MV-4-11 (cell line): Measurements from ENCODE around the gene HTR6.
"Not testable (repeated sequence)": the region's sequence is repeated elsewhere in the genome, so short reads cannot be mapped to it uniquely, and the experiment has no call there.

ENCODE experiments used
- DNase-seq: peaks from one replicate; lab custom pipeline; 2025; lab: John Stamatoyannopoulos, UW

Gene HTR6

GRCh38 chr1:19664453-19665185 is at the start of gene HTR6:
Gene HTR6 (plus strand): TSS chr1:19664875. CDS start chr1:19665754, 879 bp downstream.
- DNase-seq: no peak

- no peak for DNase-seq
Measured at GRCh38 chr1:19615438-19615837, 49.2 kb upstream of the HTR6 start.

- DNase-seq: no peak
Measured at GRCh38 chr1:19616489-19616888, 48.2 kb upstream of the HTR6 start.

- no peak for DNase-seq
Measured at GRCh38 chr1:19617376-19617775, 47.3 kb upstream of the HTR6 start.

GRCh38 chr1:19618428-19618827 is 46.2 kb upstream of the HTR6 start:
- no peak for DNase-seq

GRCh38 chr1:19619697-19620384 is 44.8 kb upstream of the HTR6 start:
- DNase-seq: no peak

GRCh38 chr1:19620786-19621185 is 43.9 kb upstream of the HTR6 start:
- DNase-seq: no peak

GRCh38 chr1:19621274-19621950 is 43.3 kb upstream of the HTR6 start:
- no peak for DNase-seq

- no peak for DNase-seq
Measured at GRCh38 chr1:19622204-19622603, 42.5 kb upstream of the HTR6 start.

- no peak for DNase-seq
Measured at GRCh38 chr1:19623523-19623922, 41.2 kb upstream of the HTR6 start.

GRCh38 chr1:19625291-19625937 is 39.3 kb upstream of the HTR6 start:
- DNase-seq: no peak

GRCh38 chr1:19628879-19629278 is 35.8 kb upstream of the HTR6 start:
- no peak for DNase-seq

- no peak for DNase-seq
Measured at GRCh38 chr1:19629357-19629756, 35.3 kb upstream of the HTR6 start.

GRCh38 chr1:19630192-19630591 is 34.5 kb upstream of the HTR6 start:
- DNase-seq: not testable (repeated sequence)

GRCh38 chr1:19630720-19631395 is 33.8 kb upstream of the HTR6 start:
- no peak for DNase-seq

- no peak for DNase-seq
Measured at GRCh38 chr1:19632211-19632610, 32.5 kb upstream of the HTR6 start.

- DNase-seq: no peak
Measured at GRCh38 chr1:19633106-19633505, 31.6 kb upstream of the HTR6 start.

GRCh38 chr1:19635064-19635463 is 29.6 kb upstream of the HTR6 start:
- not testable (repeated sequence) for DNase-seq

GRCh38 chr1:19635646-19636045 is 29.0 kb upstream of the HTR6 start:
- no peak for DNase-seq

- no peak for DNase-seq
Measured at GRCh38 chr1:19636065-19636464, 28.6 kb upstream of the HTR6 start.

- DNase-seq: not testable (repeated sequence)
Measured at GRCh38 chr1:19636749-19637148, 27.9 kb upstream of the HTR6 start.

GRCh38 chr1:19637606-19638005 is 27.1 kb upstream of the HTR6 start:
- DNase-seq: no peak
